ENCODE measurements around the gene SCN5A.

DNA sequence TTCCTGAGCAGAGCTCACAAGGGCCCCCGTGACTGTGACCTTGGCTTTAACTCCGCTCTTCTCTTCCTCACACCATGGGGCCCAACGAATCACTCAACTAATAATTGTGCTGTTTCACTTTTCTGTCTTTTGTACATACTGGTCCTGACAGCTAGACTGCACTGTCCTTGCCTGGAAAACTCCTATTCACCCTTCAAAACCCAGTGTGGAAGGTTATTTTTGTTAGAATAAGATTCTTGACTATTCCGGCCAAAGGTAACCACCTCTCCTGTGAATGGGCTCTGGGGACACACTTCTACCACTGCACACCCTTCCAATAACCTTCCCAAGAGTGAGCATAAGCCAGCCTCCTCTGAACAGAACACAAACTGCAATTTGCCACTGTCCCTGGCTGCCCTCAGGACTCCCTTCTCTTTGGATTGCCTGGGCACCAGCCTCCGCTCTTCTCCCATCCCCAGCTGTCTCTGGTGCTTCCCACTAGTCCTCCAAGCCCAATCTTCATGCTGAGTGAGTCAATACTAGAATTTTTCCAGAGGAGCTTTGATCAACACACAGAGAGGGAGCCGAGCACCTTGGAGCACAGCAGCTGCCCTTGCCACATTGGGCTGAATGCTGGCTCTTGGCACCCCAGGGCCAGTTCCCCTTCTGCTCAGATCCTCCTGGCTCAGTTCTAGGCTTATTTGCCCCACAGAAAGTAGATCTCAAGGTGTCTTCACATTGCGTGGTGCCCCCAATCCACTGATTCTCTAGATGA is 2.1 kb downstream of the SCN5A start:
- no peak for TF ChIP-seq CTCF (IDR thresholded peaks at IDR 0.05)
- no peak for TF ChIP-seq POLR2AphosphoS5 (IDR thresholded peaks at IDR 0.05)
- TF ChIP-seq POLR2A (IDR thresholded peaks at IDR 0.05; ENCODE audit: low read depth): no peak
- TF ChIP-seq EP300 (IDR thresholded peaks at IDR 0.05): no peak
